Activated B cell treated with CpG ODN at 0.5 μM for 24 hours (primary cell): ENCODE data around the gene ANGPTL2. TPM values are rescaled to one million over a fixed set of nuclear protein-coding genes. Genes with fewer than 3 reads are reported as not detected.

Experiments
- ATAC-seq: fragments of 200-7000 bp; cut with Tn5 transposase; one replicate; pipeline ENCODE4 v1.10.0; 2021; ENCODE audit warnings: low read depth, mild to moderate bottlenecking, moderate library complexity
- CTCF ChIA-PET: fragments of 350-600 bp; sonication (Branson Sonifier 250); formaldehyde crosslinking; loops from one replicate; lab custom pipeline; 2021; ENCODE audit warnings: antibody characterized with exemption; lab: Charles Lee
- POLR2A ChIA-PET: fragments of 350-600 bp; sonication (Branson Sonifier 250); formaldehyde crosslinking; loops from one replicate; lab custom pipeline; 2021; ENCODE audit warnings: antibody characterized with exemption; lab: Charles Lee
- DNase-seq: peaks from one replicate; pipeline ENCODE4 v3.0.0; 2022
- H3K27ac Mint-ChIP-seq: one replicate; pipeline ENCODE4 v1.8.0; 2020; ENCODE audit warnings: mixed read lengths
- H3K27me3 Mint-ChIP-seq: one replicate; pipeline ENCODE4 v1.8.0; 2021; ENCODE audit warnings: mixed read lengths
- H3K36me3 Mint-ChIP-seq: one replicate; pipeline ENCODE4 v1.8.0; 2021; ENCODE audit warnings: low read depth, mixed read lengths
- H3K4me1 Mint-ChIP-seq: one replicate; pipeline ENCODE4 v1.8.0; 2021; ENCODE audit warnings: mixed read lengths
- H3K4me3 Mint-ChIP-seq: one replicate; pipeline ENCODE4 v1.8.0; 2020; ENCODE audit warnings: mild to moderate bottlenecking, mixed read lengths
- H3K9me3 Mint-ChIP-seq: one replicate; pipeline ENCODE4 v1.8.0; 2020; ENCODE audit warnings: mixed read lengths
- intact Hi-C: fragments of 100-400 bp; cut with micrococcal nuclease; formaldehyde crosslinking; loops from one replicate; pipeline ENCODE4 v1.15.1; 2024
- total RNA-seq: library from RNA; stranded (reverse); gene quantifications from 2 replicates; pipeline ENCODE4 v1.2.3, GENCODE V29; 2022
- TF ChIP-seq, protein P1 (sequence below): fragments of 200-600 bp; IDR thresholded peaks from one replicate; pipeline ENCODE4 v1.8.0; 2022; ENCODE audit warnings: antibody characterized with exemption, mild to moderate bottlenecking

ANGPTL2 gene
- total RNA-seq, 1 donor from 2014 or later: not detected

DNA sequence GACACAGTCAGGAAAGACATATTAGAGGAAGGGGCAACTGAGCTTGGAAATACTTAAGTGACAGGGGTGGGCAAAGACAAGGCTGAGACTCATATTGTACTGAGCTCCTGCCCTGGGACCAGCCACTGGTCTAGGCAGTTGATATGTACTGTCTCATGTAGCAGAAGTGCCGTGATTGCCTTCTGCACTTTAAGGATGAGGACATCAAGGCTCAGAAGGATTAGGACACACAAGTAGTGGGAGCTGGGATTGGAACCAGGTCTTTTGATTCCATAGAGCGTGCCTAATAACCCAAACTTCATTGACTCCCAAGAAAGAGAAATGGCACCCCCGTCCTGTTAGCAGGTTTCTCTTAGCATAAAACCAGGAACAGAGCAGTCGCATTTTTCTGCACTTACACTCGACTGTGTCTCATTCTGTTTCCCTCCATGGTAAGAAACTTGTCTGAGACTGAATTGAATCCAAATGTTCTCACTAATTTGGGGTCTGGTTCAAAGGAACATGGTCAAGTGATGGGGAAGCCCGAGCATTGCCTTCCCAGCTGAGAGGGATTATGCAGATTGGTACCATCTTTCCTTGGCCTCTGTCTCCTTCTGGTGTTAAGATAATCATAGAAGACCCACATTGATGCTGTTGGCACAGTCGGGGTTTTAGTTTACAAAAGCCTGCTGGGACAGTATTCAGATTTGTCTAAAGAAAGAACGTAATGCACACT, 70.4 kb downstream of the ANGPTL2 start:
- DNase-seq (no peak), ATAC-seq (no peak)
- intact Hi-C loops: no loop called here
- H3K36me3 Mint-ChIP-seq: peaks cover 34% of the 10 kb centered on the region
- no peaks in the 10 kb centered on the region for H3K9me3 Mint-ChIP-seq
- ChIA-PET POLR2A (no interaction called here), CTCF (no interaction called here)
- peaks cover 15% of the 10 kb centered on the region for H3K4me1 Mint-ChIP-seq
- H3K27ac Mint-ChIP-seq: no peak overlapping the region
- H3K4me3 Mint-ChIP-seq: no peak overlapping the region
- H3K27me3 Mint-ChIP-seq: no peaks in the 10 kb centered on the region
- TF ChIP-seq, protein P1, sequence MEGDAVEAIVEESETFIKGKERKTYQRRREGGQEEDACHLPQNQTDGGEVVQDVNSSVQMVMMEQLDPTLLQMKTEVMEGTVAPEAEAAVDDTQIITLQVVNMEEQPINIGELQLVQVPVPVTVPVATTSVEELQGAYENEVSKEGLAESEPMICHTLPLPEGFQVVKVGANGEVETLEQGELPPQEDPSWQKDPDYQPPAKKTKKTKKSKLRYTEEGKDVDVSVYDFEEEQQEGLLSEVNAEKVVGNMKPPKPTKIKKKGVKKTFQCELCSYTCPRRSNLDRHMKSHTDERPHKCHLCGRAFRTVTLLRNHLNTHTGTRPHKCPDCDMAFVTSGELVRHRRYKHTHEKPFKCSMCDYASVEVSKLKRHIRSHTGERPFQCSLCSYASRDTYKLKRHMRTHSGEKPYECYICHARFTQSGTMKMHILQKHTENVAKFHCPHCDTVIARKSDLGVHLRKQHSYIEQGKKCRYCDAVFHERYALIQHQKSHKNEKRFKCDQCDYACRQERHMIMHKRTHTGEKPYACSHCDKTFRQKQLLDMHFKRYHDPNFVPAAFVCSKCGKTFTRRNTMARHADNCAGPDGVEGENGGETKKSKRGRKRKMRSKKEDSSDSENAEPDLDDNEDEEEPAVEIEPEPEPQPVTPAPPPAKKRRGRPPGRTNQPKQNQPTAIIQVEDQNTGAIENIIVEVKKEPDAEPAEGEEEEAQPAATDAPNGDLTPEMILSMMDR: no peak

DNA sequence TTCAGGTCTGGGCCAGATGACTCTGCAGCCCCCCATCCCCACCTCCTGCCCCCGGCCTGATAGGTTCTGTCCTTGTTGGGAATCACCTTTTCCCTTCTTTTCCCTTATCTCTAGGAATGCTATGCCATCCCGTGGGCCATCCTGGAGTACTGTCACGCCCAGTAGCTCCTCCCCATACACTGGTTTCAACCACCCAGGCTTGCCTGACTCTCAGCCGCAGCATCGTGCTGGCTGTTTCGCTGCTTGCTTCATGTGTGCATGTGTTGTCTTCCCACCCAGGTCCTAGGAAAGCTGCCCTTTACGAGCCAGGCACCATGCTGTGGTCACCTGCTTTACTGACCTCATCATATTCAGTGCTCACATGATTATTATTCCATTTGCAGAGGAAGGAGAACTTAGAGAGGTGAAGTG, 71.8 kb downstream of the ANGPTL2 start:
- Mint-ChIP-seq H3K27ac (no peak overlapping the region), H3K4me1 (peaks cover 15% of the 10 kb centered on the region), H3K27me3 (no peaks in the 10 kb centered on the region), H3K36me3 (peaks cover 29% of the 10 kb centered on the region), H3K9me3 (no peaks in the 10 kb centered on the region), H3K4me3 (no peak overlapping the region)
- CTCF ChIA-PET: no interaction called here
- POLR2A ChIA-PET: no interaction called here
- intact Hi-C loops: no loop called here
- DNase-seq: no peak
- no peak for ATAC-seq
- TF ChIP-seq, protein P1: no peak

DNA sequence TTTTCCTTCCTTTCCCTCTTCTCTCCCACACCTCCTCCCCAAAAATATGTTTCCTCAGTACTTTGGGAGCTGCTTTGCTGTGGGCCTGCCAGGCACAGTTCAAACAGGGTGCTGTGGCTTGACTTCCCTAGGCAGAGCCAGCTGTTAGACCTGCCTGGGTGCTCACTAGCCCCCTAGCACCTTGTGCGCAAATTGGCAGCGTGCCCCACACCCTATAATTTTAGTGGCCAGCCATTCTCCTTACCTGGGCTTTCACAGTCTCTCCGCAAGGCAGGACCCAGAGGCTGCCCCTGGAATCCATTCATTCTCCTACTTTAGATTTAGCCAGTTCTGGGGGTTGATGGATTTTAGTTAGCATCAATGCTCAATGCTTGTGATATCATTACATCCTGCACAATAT, 72.3 kb downstream of the ANGPTL2 start:
- no peak overlapping the region for H3K27ac Mint-ChIP-seq
- ChIA-PET POLR2A (no interaction called here), CTCF (no interaction called here)
- DNase-seq: no peak
- no peaks in the 10 kb centered on the region for H3K9me3 Mint-ChIP-seq
- H3K4me3 Mint-ChIP-seq: no peak overlapping the region
- peaks cover 15% of the 10 kb centered on the region for H3K4me1 Mint-ChIP-seq
- TF ChIP-seq, protein P1: no peak
- peaks cover 29% of the 10 kb centered on the region for H3K36me3 Mint-ChIP-seq
- no peaks in the 10 kb centered on the region for H3K27me3 Mint-ChIP-seq
- intact Hi-C loops: no loop called here
- ATAC-seq: no peak

DNA sequence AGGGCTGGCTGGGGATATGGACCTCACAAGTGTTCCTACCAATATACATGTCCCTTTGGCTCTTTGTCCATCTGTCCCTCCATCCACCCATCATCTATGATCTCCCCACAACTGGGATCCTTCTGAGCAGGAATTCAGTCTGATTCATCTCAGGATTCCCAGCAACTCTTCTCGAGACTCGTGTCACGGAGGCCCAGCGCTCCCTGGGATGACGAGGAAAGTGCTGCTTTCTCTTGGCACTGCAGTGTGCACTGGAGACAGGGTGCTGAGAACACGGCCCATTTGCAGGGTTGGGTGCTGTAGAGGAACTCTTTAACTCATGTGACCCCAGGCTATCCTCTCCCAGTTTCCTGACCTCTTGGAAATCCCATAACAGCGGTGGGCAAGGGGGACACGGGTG, 72.9 kb downstream of the ANGPTL2 start:
- no peak overlapping the region for H3K4me3 Mint-ChIP-seq
- H3K9me3 Mint-ChIP-seq: no peaks in the 10 kb centered on the region
- intact Hi-C loops: no loop called here
- TF ChIP-seq, protein P1: no peak
- ATAC-seq: no peak
- POLR2A ChIA-PET: no interaction called here
- DNase-seq: no peak
- CTCF ChIA-PET: no interaction called here
- H3K4me1 Mint-ChIP-seq: peaks cover 15% of the 10 kb centered on the region
- no peak overlapping the region for H3K27ac Mint-ChIP-seq
- H3K36me3 Mint-ChIP-seq: peaks cover 29% of the 10 kb centered on the region
- H3K27me3 Mint-ChIP-seq: no peaks in the 10 kb centered on the region

DNA sequence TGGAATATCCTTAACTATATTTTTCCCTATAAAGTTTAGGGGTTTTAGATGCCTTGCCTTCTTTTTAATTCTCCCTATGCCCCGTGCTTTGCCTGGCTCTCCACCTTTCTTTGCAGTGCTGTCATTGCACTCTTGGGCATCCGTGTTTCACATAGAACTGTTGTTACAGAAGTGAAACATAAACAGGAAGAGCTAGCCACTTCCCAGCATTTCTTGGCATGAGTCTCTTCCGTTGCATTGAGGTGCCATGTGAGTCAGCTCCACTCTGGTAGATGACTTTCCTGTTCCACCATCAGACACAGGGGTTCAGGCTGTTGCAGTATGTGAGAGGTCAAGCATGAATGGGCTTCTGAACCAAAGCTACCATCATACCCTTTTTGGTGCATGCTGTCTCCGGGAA, 73.4 kb downstream of the ANGPTL2 start:
- ChIA-PET CTCF (no interaction called here), POLR2A (no interaction called here)
- H3K9me3 Mint-ChIP-seq: no peaks in the 10 kb centered on the region
- TF ChIP-seq, protein P1: no peak
- ATAC-seq: no peak
- H3K4me1 Mint-ChIP-seq: peaks cover 15% of the 10 kb centered on the region
- no peak for DNase-seq
- intact Hi-C loops: no loop called here
- H3K27ac Mint-ChIP-seq: no peak overlapping the region
- peaks cover 25% of the 10 kb centered on the region for H3K36me3 Mint-ChIP-seq
- H3K27me3 Mint-ChIP-seq: no peaks in the 10 kb centered on the region
- H3K4me3 Mint-ChIP-seq: no peak overlapping the region
